Stimulated activated CD8-positive, alpha-beta memory T cell treated with anti-CD3 and anti-CD28 coated beads, Interleukin-4, amount 100 ng/mL, for 48 hours (primary cell): ENCODE results near the gene MATR3.

Experiments
- DNase-seq: peaks from one replicate; pipeline ENCODE4 v3.0.0-alpha.2; 2020

MATR3 gene

DNA sequence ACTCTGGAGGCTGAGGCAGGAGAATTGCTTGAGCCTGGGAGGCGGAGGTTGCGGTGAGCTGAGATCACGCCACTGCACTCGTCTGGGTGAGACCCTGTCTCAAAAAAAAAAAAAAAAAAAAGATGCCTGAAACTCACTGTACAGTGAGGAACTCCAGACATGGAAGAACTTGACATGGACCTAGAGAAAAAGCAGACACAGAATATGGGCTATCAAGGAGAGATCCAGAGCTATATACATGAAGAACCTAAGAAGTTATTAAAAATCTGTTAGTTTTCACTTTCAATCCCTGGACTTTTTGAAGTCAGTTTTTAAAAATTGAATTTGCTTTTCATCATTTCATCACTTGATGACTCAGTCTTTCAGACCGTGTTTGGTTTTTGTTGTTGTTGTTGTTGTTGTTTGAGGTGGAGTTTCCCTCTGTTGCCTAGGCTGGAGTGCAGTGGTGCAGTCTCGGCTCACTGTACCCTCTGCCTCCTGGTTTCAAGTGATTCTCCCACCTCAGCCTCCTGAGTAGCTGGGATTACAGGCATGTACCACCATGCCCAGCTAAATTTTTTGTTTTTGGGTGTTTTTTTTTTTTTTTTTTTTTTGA lies 68.4 kb downstream of the MATR3 start:
- peak; percentile 2 for DNase-seq

DNA sequence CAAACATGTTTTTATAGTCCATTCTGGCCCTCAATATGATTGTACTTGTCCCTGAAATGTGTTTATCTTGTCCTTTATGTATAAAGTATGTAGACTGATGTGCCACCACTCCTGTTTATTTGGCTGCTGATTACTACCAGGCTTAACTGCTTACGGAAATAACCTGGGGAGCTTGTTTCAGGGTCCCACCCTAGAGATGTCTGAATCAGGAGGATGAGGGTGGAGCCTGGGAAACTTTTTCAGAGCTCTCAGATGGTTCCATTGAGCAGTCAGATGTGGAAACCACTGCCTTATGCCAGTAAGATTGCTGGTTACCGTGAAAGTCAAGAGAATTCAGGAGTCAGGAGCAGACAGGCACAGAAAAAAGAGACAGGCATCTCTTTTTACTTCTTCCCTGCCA lies 70.4 kb downstream of the MATR3 start:
- DNase-seq: peak; percentile 19

DNA sequence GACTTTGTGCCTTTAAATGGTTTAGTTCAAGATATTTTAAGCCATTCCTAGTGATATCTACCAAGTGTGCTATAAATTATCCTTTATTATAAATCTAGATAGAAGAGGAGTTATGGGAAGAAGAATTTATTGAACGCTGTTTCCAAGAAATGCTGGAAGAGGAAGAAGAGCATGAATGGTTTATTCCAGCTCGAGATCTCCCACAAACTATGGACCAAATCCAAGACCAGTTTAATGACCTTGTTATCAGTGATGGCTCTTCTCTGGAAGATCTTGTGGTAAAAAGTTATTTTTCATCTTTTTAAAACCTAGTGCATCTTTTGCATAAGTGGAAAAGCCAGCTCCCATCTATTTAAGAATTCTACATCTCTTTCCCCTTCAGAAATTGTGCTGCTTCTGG lies 70.9 kb downstream of the MATR3 start:
- DNase-seq: no peak

DNA sequence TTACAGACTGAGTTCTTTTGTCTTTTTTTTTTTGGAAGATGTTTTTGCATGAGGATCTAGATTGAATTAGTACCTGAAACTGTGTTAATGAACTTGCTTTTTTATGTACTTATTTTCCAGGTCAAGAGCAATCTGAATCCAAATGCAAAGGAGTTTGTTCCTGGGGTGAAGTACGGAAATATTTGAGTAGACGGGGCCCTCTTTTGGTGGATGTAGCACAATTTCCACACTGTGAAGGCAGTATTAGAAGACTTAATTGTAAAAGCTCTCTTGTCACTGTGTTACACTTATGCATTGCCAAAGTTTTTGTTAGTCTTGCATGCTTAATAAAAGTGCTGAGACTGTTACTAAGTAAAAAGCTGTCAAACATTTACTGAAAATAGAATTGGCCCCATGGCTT lies 75.1 kb downstream of the MATR3 start:
- DNase-seq: peak; percentile 17

DNA sequence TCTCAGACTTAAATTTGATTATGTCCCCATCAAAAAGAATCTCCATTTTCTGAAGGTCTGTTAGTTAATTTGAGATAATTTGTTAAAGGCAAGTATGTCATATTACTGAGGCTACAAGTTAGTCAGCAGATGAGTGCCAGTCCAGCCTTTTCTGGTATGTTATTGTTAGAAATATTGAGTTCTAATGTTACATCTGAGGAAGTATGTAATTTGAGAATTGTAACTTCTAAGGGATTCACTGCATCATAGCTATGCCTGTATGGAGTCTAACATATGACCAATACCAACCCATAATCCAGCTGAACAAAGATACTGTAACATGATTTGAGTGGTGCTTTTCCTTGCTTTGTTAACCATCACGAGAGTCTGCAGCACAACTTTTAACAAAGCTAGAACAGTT lies 75.6 kb downstream of the MATR3 start:
- no peak for DNase-seq

DNA sequence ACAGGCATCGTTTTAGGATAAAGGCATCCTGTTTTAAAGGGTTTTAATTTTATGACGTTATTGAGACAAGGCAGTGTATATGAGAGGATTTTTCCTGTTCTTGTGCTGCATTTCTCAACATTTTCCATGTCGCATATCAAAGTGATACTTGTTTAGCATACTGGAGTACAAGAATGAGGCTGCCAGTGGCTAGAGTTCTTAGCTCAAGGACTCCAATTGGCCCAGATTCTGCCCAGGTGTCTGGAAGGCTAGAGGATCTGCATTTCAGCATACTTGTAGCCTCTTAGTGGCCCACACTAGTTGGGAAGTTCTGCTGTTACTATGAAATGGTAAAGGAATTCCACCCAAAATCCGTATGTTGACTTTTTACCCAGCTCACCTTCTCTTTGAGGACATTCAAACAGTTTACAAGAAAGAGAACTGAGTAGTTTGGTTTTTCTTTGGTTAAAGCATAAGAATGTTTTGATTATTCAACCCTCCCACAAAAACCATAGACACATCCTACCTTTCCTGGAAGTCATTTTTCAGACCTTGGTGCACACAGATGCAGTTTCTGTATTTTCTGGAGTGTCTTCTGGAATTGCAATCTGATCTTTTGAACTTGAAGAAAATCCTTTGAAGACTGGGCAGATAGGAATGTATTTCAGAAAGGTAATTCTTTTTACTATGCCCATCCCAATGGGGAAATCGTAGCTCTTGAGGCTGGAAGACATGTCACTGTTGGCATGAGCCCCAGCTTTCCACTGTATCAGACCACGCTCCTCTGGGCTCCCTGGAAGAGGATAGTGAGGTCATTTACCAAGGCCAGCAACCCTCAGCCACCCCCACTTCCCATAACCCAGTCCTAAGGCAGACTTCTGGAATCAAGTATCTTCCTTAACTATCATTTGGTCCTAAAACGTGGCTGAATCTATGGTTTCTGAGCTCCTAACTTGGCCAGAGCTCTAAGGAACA lies 78.2 kb downstream of the MATR3 start:
- peak; percentile 25 for DNase-seq

DNA sequence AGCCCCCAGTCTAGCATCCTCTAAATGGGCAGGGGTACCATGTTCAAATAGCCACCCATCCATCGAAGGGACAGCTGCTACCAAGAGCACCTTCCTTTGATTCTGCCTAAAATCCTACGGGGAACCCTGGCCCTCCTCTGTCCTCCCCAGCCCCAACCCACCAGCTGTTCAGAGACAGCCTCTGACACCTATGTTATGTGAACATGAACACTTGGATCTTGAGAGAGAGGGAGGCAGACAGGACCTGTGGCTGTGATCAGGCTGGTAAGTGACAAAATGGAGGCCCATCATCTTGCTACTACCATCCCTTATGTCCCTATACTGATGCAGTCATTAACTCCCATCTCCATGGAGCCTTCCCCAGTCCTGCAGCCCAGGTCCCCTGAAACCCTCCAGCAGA lies 81.4 kb downstream of the MATR3 start:
- peak; percentile 21 for DNase-seq

DNA sequence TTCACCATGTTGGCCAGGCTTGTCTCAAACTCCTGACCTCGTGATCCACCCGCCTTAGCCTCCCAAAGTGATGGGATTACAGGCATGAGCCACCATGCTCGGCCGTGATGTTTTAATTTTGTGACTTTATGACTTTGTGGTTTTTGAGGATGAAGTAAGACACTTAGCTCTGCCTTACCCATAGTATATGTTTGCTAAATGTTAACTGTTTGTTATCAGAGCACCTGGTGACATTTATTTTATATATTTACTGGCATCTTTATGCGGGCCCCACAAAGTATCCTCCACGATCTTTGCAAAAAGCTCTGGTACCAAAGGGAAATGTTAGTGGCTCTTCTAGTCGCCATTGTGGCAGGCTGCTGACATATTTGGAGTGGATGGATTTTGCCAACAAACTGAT lies 82.8 kb downstream of the MATR3 start:
- no peak for DNase-seq

DNA sequence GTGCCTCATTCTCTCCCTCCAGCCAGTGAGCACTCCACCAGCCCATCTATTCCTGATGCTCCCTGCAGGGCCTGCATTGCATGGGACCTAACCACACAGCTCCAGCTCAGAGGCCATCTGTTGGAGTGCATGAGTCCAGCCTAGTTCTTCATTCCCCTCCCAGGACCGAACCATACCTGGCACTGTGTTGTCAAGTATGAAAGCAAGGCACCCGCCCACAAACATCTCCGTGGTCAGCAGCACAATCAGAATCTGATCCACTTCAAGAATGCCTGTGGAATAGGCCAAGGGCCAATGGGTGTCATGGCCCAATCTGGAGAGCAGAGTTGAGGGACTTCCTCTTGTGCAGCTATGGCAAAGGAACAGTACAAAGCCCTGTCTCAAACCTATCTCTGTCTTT lies 83.7 kb downstream of the MATR3 start:
- DNase-seq: no peak

DNA sequence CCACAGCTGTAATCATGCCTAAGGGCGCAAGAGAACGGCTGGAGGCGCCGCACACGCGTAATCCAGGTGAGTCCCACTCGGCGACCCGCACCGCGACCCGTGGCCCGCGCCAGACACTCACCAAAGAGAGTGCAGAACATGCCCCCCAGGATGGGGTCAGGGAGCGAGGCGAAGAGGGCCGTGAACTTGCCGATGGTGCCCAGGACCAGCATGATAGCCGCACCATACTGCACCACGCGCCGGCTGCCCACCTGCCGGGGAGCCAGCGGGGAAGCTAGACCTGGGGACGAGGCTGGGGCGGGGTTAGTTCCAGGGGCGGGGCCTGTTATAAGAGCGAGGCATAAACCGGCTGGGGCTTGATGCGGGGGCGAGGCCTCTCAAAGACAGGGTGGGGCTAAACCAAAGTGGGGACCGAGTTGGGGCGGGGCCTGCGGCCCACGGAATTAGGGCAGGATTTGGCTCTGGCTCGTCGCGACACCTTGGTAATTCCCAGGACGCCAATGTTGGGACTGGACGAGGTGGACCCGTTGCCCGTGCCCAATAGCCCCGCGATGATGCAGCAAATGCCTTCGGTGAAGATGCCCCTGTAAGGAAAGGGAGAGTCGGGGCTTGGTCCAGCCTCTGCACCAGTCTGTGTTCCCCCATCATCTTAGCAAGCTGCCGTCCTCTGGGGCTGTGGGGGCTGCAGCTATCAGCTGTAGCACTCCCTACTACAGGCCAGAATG lies 84.7 kb downstream of the MATR3 start:
- DNase-seq: no peak

DNA sequence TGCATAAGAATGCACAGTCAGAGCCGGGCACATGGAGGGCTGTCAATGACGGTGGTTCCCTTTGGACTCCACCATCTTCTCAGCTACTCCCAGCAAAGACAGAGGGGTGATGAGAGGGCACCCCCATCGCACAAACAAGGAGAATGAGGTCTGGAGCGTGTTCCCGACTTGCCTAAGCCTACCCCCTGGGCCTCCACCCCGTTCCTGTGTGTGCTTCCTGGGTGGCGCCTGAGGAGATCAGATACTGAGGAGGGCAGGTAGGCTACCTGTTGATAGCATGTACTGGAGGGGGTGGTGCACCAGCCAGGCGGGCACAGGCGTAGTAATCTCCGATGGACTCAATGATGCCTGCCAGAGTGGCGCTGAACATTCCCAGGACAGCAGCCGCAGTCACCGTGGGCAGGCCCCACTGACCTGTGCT lies 85.4 kb downstream of the MATR3 start:
- no peak for DNase-seq

DNA sequence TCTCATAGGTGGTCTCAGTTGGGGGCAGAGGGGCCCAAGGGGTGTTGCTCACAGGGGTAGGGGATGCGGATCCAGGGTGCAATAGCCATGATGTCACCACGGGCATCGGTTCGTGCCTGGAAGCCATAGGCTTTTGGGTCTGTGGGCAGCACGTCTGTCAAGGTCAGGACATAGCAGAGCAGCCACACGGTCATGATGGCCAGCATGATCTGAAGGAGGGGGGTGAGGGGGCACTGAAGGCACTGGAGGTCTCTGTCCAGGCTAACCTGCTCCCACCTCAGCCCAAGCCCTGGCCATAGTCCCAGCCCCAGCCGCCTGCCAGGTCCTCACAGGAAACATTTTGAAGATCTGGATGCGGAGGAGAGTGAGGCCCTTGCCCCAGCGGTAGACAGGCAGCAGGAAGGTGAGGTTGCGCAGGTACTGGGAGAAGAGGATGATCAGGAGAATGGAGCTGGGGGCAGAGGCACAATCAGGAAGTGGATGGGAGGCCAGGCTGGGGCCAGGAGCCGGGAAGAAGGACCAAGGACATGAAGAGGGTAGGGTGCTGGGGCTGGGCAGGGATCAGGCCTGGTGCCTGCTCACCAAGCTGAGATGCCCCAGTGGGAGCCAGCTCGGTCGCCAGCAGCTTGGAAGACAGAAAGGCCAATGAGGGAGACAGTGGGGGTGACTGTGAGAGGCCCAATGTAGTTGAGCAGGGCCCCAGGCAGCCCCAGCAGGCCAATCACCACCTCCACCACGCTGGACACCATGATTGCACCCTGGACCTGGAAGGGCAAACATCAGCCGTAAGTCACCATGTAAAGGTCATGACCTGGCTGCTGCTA lies 86.3 kb downstream of the MATR3 start:
- DNase-seq: no peak
